DOHH2 (cell line): ENCODE results near the gene ITSN2.
"Not testable (repeated sequence)": the region's sequence is repeated elsewhere in the genome, so short reads cannot be mapped to it uniquely, and the experiment has no call there.

Experiments used
- H3F3A ChIP-seq: fragments of 200-600 bp; sonication (generic), shearing (Covaris generic); 2 replicates; pipeline ENCODE4 v1.6.0; 2016; ENCODE audit warnings: antibody characterized with exemption, mild to moderate bottlenecking; ENCODE audit not compliant: control insufficient read depth, insufficient read depth
- H3K27ac ChIP-seq: fragments of 200-600 bp; sonication (generic); 2 replicates; pipeline ENCODE4 v1.5.1; 2014; ENCODE audit warnings: low read depth, mild to moderate bottlenecking, low read length, moderate library complexity
- H3K27me3 ChIP-seq: fragments of 200-600 bp; sonication (generic); 2 replicates; pipeline ENCODE4 v1.6.1; 2014; ENCODE audit warnings: mild to moderate bottlenecking, low read length, mixed read lengths; ENCODE audit not compliant: control insufficient read depth
- H3K36me3 ChIP-seq: fragments of 200-600 bp; sonication (generic); 2 replicates; pipeline ENCODE4 v1.6.1; 2014; ENCODE audit warnings: mild to moderate bottlenecking, low read length, moderate library complexity, mixed read lengths; ENCODE audit not compliant: control insufficient read depth
- H3K4me1 ChIP-seq: fragments of 200-600 bp; sonication (generic); 2 replicates; pipeline ENCODE4 v1.6.1; 2014; ENCODE audit warnings: mild to moderate bottlenecking, low read length, mixed read lengths; ENCODE audit not compliant: control insufficient read depth
- H3K4me2 ChIP-seq: fragments of 200-600 bp; sonication (generic); 2 replicates; pipeline ENCODE4 v1.6.0; 2014; ENCODE audit warnings: mild to moderate bottlenecking, low read length, moderate library complexity
- H3K4me3 ChIP-seq: fragments of 200-600 bp; sonication (generic); 2 replicates; pipeline ENCODE4 v1.5.1; 2014; ENCODE audit warnings: mild to moderate bottlenecking, low read length, mixed read lengths
- H3K79me2 ChIP-seq: fragments of 200-600 bp; sonication (generic); 2 replicates; pipeline ENCODE4 v1.6.1; 2014; ENCODE audit warnings: mild to moderate bottlenecking, low read length, mixed read lengths; ENCODE audit not compliant: control insufficient read depth
- H3K9me2 ChIP-seq: fragments of 200-600 bp; sonication (generic); replicated peaks from 2 replicates; pipeline ENCODE4 v1.6.1; 2014; ENCODE audit warnings: mild to moderate bottlenecking, low read length, mixed read lengths; ENCODE audit not compliant: control insufficient read depth
- H3K9me3 ChIP-seq: fragments of 200-600 bp; sonication (generic); 2 replicates; pipeline ENCODE4 v1.6.1; 2014; ENCODE audit warnings: antibody characterized with exemption, low read length, mixed read lengths; ENCODE audit not compliant: control insufficient read depth, insufficient read depth
- H4K20me1 ChIP-seq: fragments of 200-600 bp; sonication (generic); 2 replicates; pipeline ENCODE4 v1.6.0; 2014; ENCODE audit warnings: low read depth, mild to moderate bottlenecking, antibody characterized with exemption, low read length, moderate library complexity; ENCODE audit not compliant: control insufficient read depth, insufficient read depth
- CTCF ChIP-seq: fragments of 200-600 bp; sonication (generic); IDR thresholded peaks from one replicate; pipeline ENCODE4 v1.5.1; 2014; ENCODE audit warnings: antibody characterized with exemption, mild to moderate bottlenecking, low read depth, low read length; ENCODE audit not compliant: poor library complexity, severe bottlenecking
- EZH2phosphoT487 ChIP-seq: fragments of 200-600 bp; sonication (generic); IDR thresholded peaks from 2 replicates; pipeline ENCODE4 v1.6.1; 2017; ENCODE audit warnings: borderline replicate concordance, mild to moderate bottlenecking, antibody characterized with exemption, low read length, moderate library complexity, mixed read lengths

ITSN2 gene

GRCh38 chr2:24203029-24203786, 157.1 kb downstream of the ITSN2 start:
- no peak overlapping the region for H3K27ac ChIP-seq
- H3K36me3 ChIP-seq: peaks cover 12% of the 10 kb centered on the region; the same call in 1 of the 2 replicates

GRCh38 chr2:24200799-24201198, 159.5 kb downstream of the ITSN2 start:
- Histone ChIP-seq H3K4me1 (peaks cover 23% of the 10 kb centered on the region), H3K79me2 (no peaks in the 10 kb centered on the region), H3K36me3 (peaks cover 12% of the 10 kb centered on the region; the same call in 1 of the 2 replicates), H3K27me3 (no peaks in the 10 kb centered on the region), H3K27ac (no peak overlapping the region), H3F3A (no peaks in the 10 kb centered on the region), H3K4me2 (no peak overlapping the region), H3K9me3 (no peaks in the 10 kb centered on the region), H4K20me1 (no peaks in the 10 kb centered on the region), H3K4me3 (no peak overlapping the region), H3K9me2 (no peaks in the 10 kb centered on the region)
- TF ChIP-seq CTCF (no peak), EZH2phosphoT487 (no peak)

More at GRCh38 chr2:24203029-24203786, 157.1 kb downstream of the ITSN2 start:
- no peak for TF ChIP-seq CTCF
- H3K79me2 ChIP-seq: no peaks in the 10 kb centered on the region
- no peaks in the 10 kb centered on the region for H3K9me2 ChIP-seq
- no peaks in the 10 kb centered on the region for H3K9me3 ChIP-seq
- H4K20me1 ChIP-seq: no peaks in the 10 kb centered on the region
- H3K4me3 ChIP-seq: no peak overlapping the region
- no peaks in the 10 kb centered on the region for H3F3A ChIP-seq
- no peak overlapping the region for H3K4me2 ChIP-seq
- peaks cover 23% of the 10 kb centered on the region for H3K4me1 ChIP-seq
- H3K27me3 ChIP-seq: no peaks in the 10 kb centered on the region

GRCh38 chr2:24199968-24200590, 160.3 kb downstream of the ITSN2 start:
- TF ChIP-seq CTCF: no peak
- no peak for TF ChIP-seq EZH2phosphoT487
- H4K20me1 ChIP-seq: no peaks in the 10 kb centered on the region

GRCh38 chr2:24197213-24197612, 163.1 kb downstream of the ITSN2 start:
- H3K27ac ChIP-seq, H3K9me3 ChIP-seq, H3K9me2 ChIP-seq, H3F3A ChIP-seq, H3K27me3 ChIP-seq, H3K79me2 ChIP-seq, H3K4me3 ChIP-seq, H3K4me2 ChIP-seq, H3K36me3 ChIP-seq, H4K20me1 ChIP-seq: not testable (repeated sequence)
- H3K4me1 ChIP-seq: peaks cover 23% of the 10 kb centered on the region

More at GRCh38 chr2:24199968-24200590, 160.3 kb downstream of the ITSN2 start:
- Histone ChIP-seq H3K4me1 (peaks cover 23% of the 10 kb centered on the region), H3K36me3 (peaks cover 9% of the 10 kb centered on the region; the same call in 1 of the 2 replicates), H3K9me2 (no peaks in the 10 kb centered on the region), H3K9me3 (no peaks in the 10 kb centered on the region), H3K4me3 (0 out of 2 replicates have a peak overlapping the region, but pooled peaks have one; percentile 17), H3K4me2 (peak overlapping the region; percentile 44), H3K27me3 (no peaks in the 10 kb centered on the region), H3K79me2 (no peaks in the 10 kb centered on the region), H3K27ac (peak overlapping the region; percentile 10; the same call in 1 of the 2 replicates), H3F3A (no peaks in the 10 kb centered on the region)
